Activated CD4-positive, alpha-beta memory T cell treated with anti-CD3 and anti-CD28 coated beads, Interleukin-2, amount 10 ng/mL, durations not matched to agents 7 days and 5 days (primary cell): ENCODE data around the gene SPTLC1. TPM values are rescaled to one million over a fixed set of nuclear protein-coding genes. Genes with fewer than 3 reads are reported as not detected.
"Not testable (repeated sequence)": the region's sequence is repeated elsewhere in the genome, so short reads cannot be mapped to it uniquely, and the experiment has no call there.

Experiments
- CTCF ChIA-PET: fragments of 350-600 bp; sonication (Branson Sonifier 250); formaldehyde crosslinking; loops from one replicate; lab custom pipeline; 2021; ENCODE audit warnings: antibody characterized with exemption, inconsistent platforms; lab: Charles Lee
- POLR2A ChIA-PET: fragments of 350-600 bp; sonication (Branson Sonifier 250); formaldehyde crosslinking; loops from one replicate; lab custom pipeline; 2021; ENCODE audit warnings: antibody characterized with exemption; lab: Charles Lee
- DNase-seq: peaks from one replicate; pipeline ENCODE4 v3.0.0-alpha.2; 2020
- H3K27ac Mint-ChIP-seq: one replicate; pipeline ENCODE4 v1.8.0; 2021; ENCODE audit warnings: mild to moderate bottlenecking, mixed read lengths
- H3K27me3 Mint-ChIP-seq: one replicate; pipeline ENCODE4 v1.8.0; 2021; ENCODE audit warnings: mixed read lengths
- H3K36me3 Mint-ChIP-seq: one replicate; pipeline ENCODE4 v1.8.0; 2021; ENCODE audit warnings: low read depth, mixed read lengths
- H3K4me1 Mint-ChIP-seq: one replicate; pipeline ENCODE4 v1.8.0; 2021; ENCODE audit warnings: mixed read lengths
- H3K4me3 Mint-ChIP-seq: one replicate; pipeline ENCODE4 v1.8.0; 2021; ENCODE audit warnings: mild to moderate bottlenecking, mixed read lengths
- H3K9me3 Mint-ChIP-seq: one replicate; pipeline ENCODE4 v1.8.0; 2021; ENCODE audit warnings: mixed read lengths
- total RNA-seq, 2 experiments: library from RNA; stranded (reverse); gene quantifications; one replicate each; pipeline ENCODE4 v1.2.3, GENCODE V29; 2021

The SPTLC1 gene
- total RNA-seq, 2 experiments from 2014 or later, result 55.1 to 60.9 TPM

- DNase-seq, H3K27ac Mint-ChIP-seq, H3K4me1 Mint-ChIP-seq, POLR2A ChIA-PET, H3K27me3 Mint-ChIP-seq, H3K4me3 Mint-ChIP-seq, H3K9me3 Mint-ChIP-seq, CTCF ChIA-PET: not testable (repeated sequence)
- H3K36me3 Mint-ChIP-seq, result peaks cover 52% of the 10 kb centered on the region
These were observed 9.6 kb downstream of the SPTLC1 start for GRCh38 chr9:92105446-92106225.

GRCh38 chr9:92103601-92104000 is 11.6 kb downstream of the SPTLC1 start:
- POLR2A ChIA-PET, CTCF ChIA-PET: not testable (repeated sequence)
- peaks cover 54% of the 10 kb centered on the region for H3K36me3 Mint-ChIP-seq

GRCh38 chr9:92100237-92100911 is 14.8 kb downstream of the SPTLC1 start:
- peak overlapping the region; percentile 42 for H3K27ac Mint-ChIP-seq
- H3K36me3 Mint-ChIP-seq, result peaks cover 55% of the 10 kb centered on the region
- CTCF ChIA-PET, result interaction anchor here (0.7 kb wide), 1 partner anchor 42 kb away, joined by 3 read pairs; no protein-coding TSS in a partner anchor
- H3K4me1 Mint-ChIP-seq, result peaks cover 35% of the 10 kb centered on the region
- no peak for DNase-seq
- no peak overlapping the region for H3K4me3 Mint-ChIP-seq
- POLR2A ChIA-PET, result no interaction called here
- H3K27me3 Mint-ChIP-seq, result no peaks in the 10 kb centered on the region
- peaks cover 4% of the 10 kb centered on the region for H3K9me3 Mint-ChIP-seq

More at GRCh38 chr9:92103601-92104000, 11.6 kb downstream of the SPTLC1 start:
- DNase-seq, H3K27ac Mint-ChIP-seq, H3K4me3 Mint-ChIP-seq, H3K9me3 Mint-ChIP-seq, H3K27me3 Mint-ChIP-seq: not testable (repeated sequence)
- H3K4me1 Mint-ChIP-seq, result peaks cover 15% of the 10 kb centered on the region

GRCh38 chr9:92098638-92099037 is 16.6 kb downstream of the SPTLC1 start:
- Mint-ChIP-seq H3K27ac (peak overlapping the region; percentile 50), H3K9me3 (peaks cover 4% of the 10 kb centered on the region), H3K4me1 (peaks cover 52% of the 10 kb centered on the region), H3K36me3 (peaks cover 57% of the 10 kb centered on the region), H3K4me3 (no peak overlapping the region), H3K27me3 (no peaks in the 10 kb centered on the region)
- DNase-seq, result no peak
- CTCF ChIA-PET, result no interaction called here
- POLR2A ChIA-PET, result interaction anchor here (0.7 kb wide), 1 partner anchor 794 kb away, joined by 3 read pairs; no protein-coding TSS in a partner anchor

GRCh38 chr9:92097997-92098482 is 17.2 kb downstream of the SPTLC1 start:
- POLR2A ChIA-PET, result no interaction called here
- Mint-ChIP-seq H3K27ac (peak overlapping the region; percentile 50), H3K27me3 (no peaks in the 10 kb centered on the region), H3K9me3 (peaks cover 4% of the 10 kb centered on the region), H3K4me1 (peaks cover 58% of the 10 kb centered on the region), H3K4me3 (no peak overlapping the region), H3K36me3 (peaks cover 52% of the 10 kb centered on the region)
- DNase-seq, result peak; percentile 43
- CTCF ChIA-PET, result no interaction called here

GRCh38 chr9:92095236-92095635 is 20.0 kb downstream of the SPTLC1 start:
- no peak for DNase-seq
- H3K27ac Mint-ChIP-seq, result peak overlapping the region; percentile 81
- ChIA-PET POLR2A (interaction anchor here (0.6 to 3.2 kb wide), 4 partner anchors 16 to 1204 kb away, joined by 3 to 21 read pairs (median 4); partner anchors contain the start of gene SPTLC1), CTCF (interaction anchor here (1.4 kb wide), 1 partner anchor 45 kb away, joined by 3 read pairs; no protein-coding TSS in a partner anchor)
- H3K9me3 Mint-ChIP-seq, result peaks cover 4% of the 10 kb centered on the region
- H3K27me3 Mint-ChIP-seq, result no peaks in the 10 kb centered on the region
- peaks cover 51% of the 10 kb centered on the region for H3K36me3 Mint-ChIP-seq
- no peak overlapping the region for H3K4me3 Mint-ChIP-seq
- peaks cover 67% of the 10 kb centered on the region for H3K4me1 Mint-ChIP-seq

GRCh38 chr9:92094655-92095054 is 20.6 kb downstream of the SPTLC1 start:
- CTCF ChIA-PET, result interaction anchor here (1.4 kb wide), 1 partner anchor 45 kb away, joined by 3 read pairs; no protein-coding TSS in a partner anchor
- peaks cover 4% of the 10 kb centered on the region for H3K9me3 Mint-ChIP-seq
- H3K4me1 Mint-ChIP-seq, result peaks cover 68% of the 10 kb centered on the region

GRCh38 chr9:92077888-92078287 is 37.3 kb downstream of the SPTLC1 start:
- ChIA-PET POLR2A (no interaction called here), CTCF (no interaction called here)
- Mint-ChIP-seq H3K9me3 (no peaks in the 10 kb centered on the region), H3K4me1 (no peaks in the 10 kb centered on the region), H3K27ac (no peak overlapping the region), H3K36me3 (peaks cover 34% of the 10 kb centered on the region), H3K27me3 (no peaks in the 10 kb centered on the region), H3K4me3 (no peak overlapping the region)
- no peak for DNase-seq

More at GRCh38 chr9:92094655-92095054, 20.6 kb downstream of the SPTLC1 start:
- Mint-ChIP-seq H3K27ac (peak overlapping the region; percentile 81), H3K36me3 (peaks cover 56% of the 10 kb centered on the region), H3K4me3 (peak overlapping the region; percentile 5), H3K27me3 (no peaks in the 10 kb centered on the region)
- POLR2A ChIA-PET, result interaction anchor here (0.6 to 3.2 kb wide), 4 partner anchors 16 to 1203 kb away, joined by 3 to 21 read pairs (median 4); partner anchors contain the start of gene SPTLC1
- peak; percentile 47 for DNase-seq

- CTCF ChIA-PET, result no interaction called here
- no peak for DNase-seq
- H3K9me3 Mint-ChIP-seq, result no peaks in the 10 kb centered on the region
These were observed 43.6 kb downstream of the SPTLC1 start for GRCh38 chr9:92071634-92072033.

GRCh38 chr9:92066168-92066567 is 49.0 kb downstream of the SPTLC1 start:
- no peak overlapping the region for H3K4me3 Mint-ChIP-seq
- H3K36me3 Mint-ChIP-seq, result peaks cover 66% of the 10 kb centered on the region
- H3K4me1 Mint-ChIP-seq, result peaks cover 2% of the 10 kb centered on the region
- no peaks in the 10 kb centered on the region for H3K27me3 Mint-ChIP-seq
- ChIA-PET POLR2A (no interaction called here), CTCF (no interaction called here)
- no peak for DNase-seq
- no peak overlapping the region for H3K27ac Mint-ChIP-seq
- peaks cover 11% of the 10 kb centered on the region for H3K9me3 Mint-ChIP-seq

More at GRCh38 chr9:92071634-92072033, 43.6 kb downstream of the SPTLC1 start:
- Mint-ChIP-seq H3K27me3 (no peaks in the 10 kb centered on the region), H3K4me1 (no peaks in the 10 kb centered on the region), H3K27ac (no peak overlapping the region), H3K36me3 (peaks cover 39% of the 10 kb centered on the region), H3K4me3 (no peak overlapping the region)
- POLR2A ChIA-PET, result interaction anchor here (0.6 kb wide), 1 partner anchor 94 kb away, joined by 4 read pairs; no protein-coding TSS in a partner anchor

GRCh38 chr9:92064711-92065110 is 50.5 kb downstream of the SPTLC1 start:
- no peak overlapping the region for H3K4me3 Mint-ChIP-seq
- CTCF ChIA-PET, result no interaction called here
- DNase-seq, result no peak
- POLR2A ChIA-PET, result no interaction called here
- peaks cover 75% of the 10 kb centered on the region for H3K36me3 Mint-ChIP-seq
- H3K27me3 Mint-ChIP-seq, result no peaks in the 10 kb centered on the region
- H3K9me3 Mint-ChIP-seq, result peaks cover 16% of the 10 kb centered on the region
- H3K27ac Mint-ChIP-seq, result no peak overlapping the region
- H3K4me1 Mint-ChIP-seq, result peaks cover 2% of the 10 kb centered on the region

GRCh38 chr9:92061184-92061583 is 54.0 kb downstream of the SPTLC1 start:
- POLR2A ChIA-PET, result no interaction called here
- H3K27ac Mint-ChIP-seq, result no peak overlapping the region
- CTCF ChIA-PET, result no interaction called here
- peaks cover 19% of the 10 kb centered on the region for H3K4me1 Mint-ChIP-seq
- H3K36me3 Mint-ChIP-seq, result peaks cover 83% of the 10 kb centered on the region
- DNase-seq, result no peak
- H3K4me3 Mint-ChIP-seq, result no peak overlapping the region
- H3K9me3 Mint-ChIP-seq, result peaks cover 16% of the 10 kb centered on the region
- H3K27me3 Mint-ChIP-seq, result no peaks in the 10 kb centered on the region

- peaks cover 19% of the 10 kb centered on the region for H3K4me1 Mint-ChIP-seq
- H3K27me3 Mint-ChIP-seq, result no peaks in the 10 kb centered on the region
- ChIA-PET POLR2A (no interaction called here), CTCF (no interaction called here)
- H3K4me3 Mint-ChIP-seq, result no peak overlapping the region
- peaks cover 16% of the 10 kb centered on the region for H3K9me3 Mint-ChIP-seq
- no peak overlapping the region for H3K27ac Mint-ChIP-seq
- no peak for DNase-seq
- peaks cover 82% of the 10 kb centered on the region for H3K36me3 Mint-ChIP-seq
These were observed 55.6 kb downstream of the SPTLC1 start for GRCh38 chr9:92059661-92060060.
